IMR-90 (cell line): ENCODE data around the gene LENG9. TPM values are rescaled to one million over a fixed set of nuclear protein-coding genes. Genes with fewer than 3 reads are reported as not detected.

Experiments
- ATAC-seq: fragments of 200-7000 bp; cut with Tn5 transposase; 2 replicates; pipeline ENCODE4 v1.9.1; 2020; ENCODE audit warnings: low read depth, mild to moderate bottlenecking, moderate library complexity
- BruUV-seq: library from RNA; stranded (reverse); fragments of 400-500 nt; replicated peaks from 2 replicates; lab custom pipeline; 2021; lab: Mats Ljungman, UMichigan
- CTCF ChIA-PET: fragments of 300-600 bp; formaldehyde crosslinking; extraction: SDS; loops from one replicate; lab custom pipeline; 2021; ENCODE audit warnings: antibody characterized with exemption; lab: Yijun Ruan, JAX
- POLR2A ChIA-PET: fragments of 300-600 bp; sonication (Branson Sonifier 250); formaldehyde crosslinking; loops from one replicate; lab custom pipeline; 2022; ENCODE audit warnings: antibody characterized with exemption; ENCODE audit not compliant: unreplicated experiment; lab: Charles Lee
- DNase-seq: peaks from one replicate; pipeline ENCODE4 v3.0.0; 2013
- H2AFZ ChIP-seq: replicated peaks from 2 replicates; pipeline ENCODE3; 2013; ENCODE audit warnings: low read length, mild to moderate bottlenecking; ENCODE audit not compliant: poor library complexity
- H2AK5ac ChIP-seq: 2 replicates; pipeline ENCODE4 v1.6.1; 2013; ENCODE audit warnings: low read depth, low read length, inconsistent platforms
- H2AK9ac ChIP-seq: replicated peaks from 2 replicates; pipeline ENCODE3; 2013; ENCODE audit warnings: mild to moderate bottlenecking, low read depth, low read length, moderate library complexity; ENCODE audit not compliant: poor library complexity
- H2BK120ac ChIP-seq: 2 replicates; pipeline ENCODE4 v1.6.1; 2013; ENCODE audit warnings: low read depth, low read length, inconsistent platforms
- H2BK15ac ChIP-seq: 3 replicates; pipeline ENCODE4 v1.6.1; 2013; ENCODE audit warnings: low read depth, low read length, inconsistent platforms
- H2BK20ac ChIP-seq: 2 replicates; pipeline ENCODE4 v1.6.1; 2013; ENCODE audit warnings: low read depth, mild to moderate bottlenecking, inconsistent platforms, low read length, moderate library complexity
- H2BK5ac ChIP-seq: 2 replicates; pipeline ENCODE4 v1.6.1; 2013; ENCODE audit warnings: mild to moderate bottlenecking, low read depth, low read length, inconsistent platforms; ENCODE audit not compliant: poor library complexity, severe bottlenecking
- H3K14ac ChIP-seq: replicated peaks from 2 replicates; pipeline ENCODE4 v1.6.1; 2013; ENCODE audit warnings: low read depth, low read length, inconsistent platforms
- H3K18ac ChIP-seq: 2 replicates; pipeline ENCODE4 v1.6.1; 2013; ENCODE audit warnings: low read depth, low read length, control low read depth
- H3K23ac ChIP-seq: 2 replicates; pipeline ENCODE4 v1.6.1; 2013; ENCODE audit warnings: low read depth, low read length, inconsistent platforms
- H3K27ac ChIP-seq: 2 replicates; pipeline ENCODE4 v1.5.1; 2013; ENCODE audit warnings: mild to moderate bottlenecking, control low read depth, low read length; ENCODE audit not compliant: insufficient read depth
- H3K27me3 ChIP-seq: 2 replicates; pipeline ENCODE4 v1.6.1; 2013; ENCODE audit warnings: low read length; ENCODE audit not compliant: control insufficient read depth, insufficient read depth
- H3K36me3 ChIP-seq: 2 replicates; pipeline ENCODE4 v1.6.1; 2013; ENCODE audit warnings: low read length, mixed read lengths; ENCODE audit not compliant: control insufficient read depth, insufficient read depth
- H3K4ac ChIP-seq: 2 replicates; pipeline ENCODE4 v1.6.1; 2013; ENCODE audit warnings: low read depth, low read length, inconsistent platforms
- H3K4me1 ChIP-seq: 2 replicates; pipeline ENCODE4 v1.6.1; 2013; ENCODE audit warnings: low read length, mixed read lengths; ENCODE audit not compliant: control insufficient read depth, insufficient read depth
- H3K4me2 ChIP-seq: 2 replicates; pipeline ENCODE4 v1.6.1; 2013; ENCODE audit warnings: low read depth, mild to moderate bottlenecking, control low read depth, low read length, moderate library complexity
- H3K4me3 ChIP-seq: 2 replicates; pipeline ENCODE4 v1.5.1; 2013; ENCODE audit warnings: low read depth, mild to moderate bottlenecking, control low read depth, low read length, moderate library complexity; ENCODE audit not compliant: insufficient read depth
- H3K56ac ChIP-seq: 2 replicates; pipeline ENCODE4 v1.6.1; 2013; ENCODE audit warnings: low read length, inconsistent platforms; ENCODE audit not compliant: insufficient read depth; ENCODE audit errors: extremely low read depth
- H3K79me1 ChIP-seq, 2 experiments: 2 replicates each; pipeline ENCODE4 v1.6.1; 2013; ENCODE audit warnings: low read length in 2 of 2, inconsistent platforms in 1 of 2, low read depth in 1 of 2
- H3K9ac ChIP-seq: 2 replicates; pipeline ENCODE4 v1.6.1; 2013; ENCODE audit warnings: low read depth, low read length, control low read depth
- H3K9me1 ChIP-seq: 2 replicates; pipeline ENCODE4 v1.6.1; 2013; ENCODE audit warnings: low read length, inconsistent platforms; ENCODE audit not compliant: insufficient read depth
- H3K9me3 ChIP-seq: 2 replicates; pipeline ENCODE4 v1.6.1; 2013; ENCODE audit warnings: low read length; ENCODE audit not compliant: control insufficient read depth, insufficient read depth
- H4K20me1 ChIP-seq: 2 replicates; pipeline ENCODE4 v1.6.1; 2013; ENCODE audit warnings: low read length, inconsistent platforms; ENCODE audit not compliant: insufficient read depth
- H4K5ac ChIP-seq: 2 replicates; pipeline ENCODE4 v1.6.1; 2013; ENCODE audit warnings: mild to moderate bottlenecking, low read depth, low read length, control low read depth
- H4K8ac ChIP-seq, 2 experiments: 2 replicates each; pipeline ENCODE4 v1.6.1; 2013; ENCODE audit warnings: low read depth in 2 of 2, low read length in 2 of 2, control low read depth in 1 of 2, inconsistent platforms in 1 of 2
- H4K91ac ChIP-seq: 2 replicates; pipeline ENCODE4 v1.6.1; 2013; ENCODE audit warnings: low read depth, low read length, inconsistent platforms; ENCODE audit not compliant: insufficient read depth
- BHLHE40 ChIP-seq: fragments of 150-350 bp; IDR thresholded peaks from 2 replicates; pipeline ENCODE4 v1.6.1; 2016; ENCODE audit warnings: mild to moderate bottlenecking, low read depth, low read length
- CEBPB ChIP-seq: IDR thresholded peaks from 2 replicates; pipeline ENCODE4 v1.6.1; 2012; ENCODE audit warnings: low read depth, low read length, improper control_type of control experiment
- CHD1 ChIP-seq: IDR thresholded peaks from 2 replicates; pipeline ENCODE4 v1.6.1; 2012; ENCODE audit warnings: low read depth, low read length, improper control_type of control experiment
- CTCF ChIP-seq: conservative IDR thresholded peaks from 2 replicates; pipeline ENCODE4 v1.5.1; 2012; ENCODE audit warnings: mild to moderate bottlenecking, low read depth, low read length, improper control_type of control experiment
- ELK1 ChIP-seq: fragments of 150-350 bp; IDR thresholded peaks from 2 replicates; pipeline ENCODE4 v1.6.1; 2016; ENCODE audit warnings: low read depth, mild to moderate bottlenecking, low read length, moderate library complexity, borderline replicate concordance
- FOS ChIP-seq: fragments of 150-350 bp; IDR thresholded peaks from 2 replicates; pipeline ENCODE4 v1.6.1; 2016; ENCODE audit warnings: low read depth, low read length
- MAFK ChIP-seq: IDR thresholded peaks from 2 replicates; pipeline ENCODE4 v1.6.1; 2012; ENCODE audit warnings: low read depth, low read length, improper control_type of control experiment
- MAZ ChIP-seq: IDR thresholded peaks from 2 replicates; pipeline ENCODE4 v1.6.1; 2012; ENCODE audit warnings: low read depth, mild to moderate bottlenecking, low read length, improper control_type of control experiment, moderate library complexity, borderline replicate concordance
- MXI1 ChIP-seq: IDR thresholded peaks from 2 replicates; pipeline ENCODE4 v1.6.1; 2012; ENCODE audit warnings: low read depth, mild to moderate bottlenecking, low read length, moderate library complexity, borderline replicate concordance
- NFE2L2 ChIP-seq: fragments of 150-350 bp; IDR thresholded peaks from 2 replicates; pipeline ENCODE4 v1.6.1; 2016; ENCODE audit warnings: low read depth, mild to moderate bottlenecking, low read length
- POLR2A ChIP-seq: IDR thresholded peaks from 2 replicates; pipeline ENCODE4 v1.6.1; 2012; ENCODE audit warnings: mild to moderate bottlenecking, low read depth, low read length
- RAD21 ChIP-seq: IDR thresholded peaks from 2 replicates; pipeline ENCODE4 v1.6.1; 2012; ENCODE audit warnings: low read length, improper control_type of control experiment
- RCOR1 ChIP-seq: IDR thresholded peaks from 2 replicates; pipeline ENCODE4 v1.6.1; 2012; ENCODE audit warnings: mild to moderate bottlenecking, low read length, improper control_type of control experiment; ENCODE audit not compliant: insufficient replicate concordance
- RFX5 ChIP-seq: IDR thresholded peaks from 2 replicates; pipeline ENCODE4 v1.8.0; 2012; ENCODE audit warnings: low read depth, mild to moderate bottlenecking, low read length, moderate library complexity
- SMC3 ChIP-seq: fragments of 150-350 bp; IDR thresholded peaks from 2 replicates; pipeline ENCODE4 v1.6.1; 2016; ENCODE audit warnings: low read depth, mild to moderate bottlenecking, antibody characterized with exemption, low read length, moderate library complexity
- USF2 ChIP-seq: fragments of 150-350 bp; IDR thresholded peaks from 2 replicates; pipeline ENCODE4 v1.6.1; 2017; ENCODE audit warnings: mild to moderate bottlenecking, antibody characterized with exemption, low read length, low read depth
- WGBS, 2 experiments: methylation state at CpG; one replicate each; pipeline versions ENCODE4 v1.1.5 to v1.1.7; 2013; ENCODE audit warnings: missing lambda C conversion rate in 2 of 2; ENCODE audit not compliant: insufficient read length in 1 of 2; ENCODE audit errors: extremely low coverage in 2 of 2; 5-methylcytosine and 5-hydroxymethylcytosine counted together
- dilution Hi-C: fragments of 300-500 bp; cut with HindIII; formaldehyde crosslinking; loops from one replicate; pipeline ENCODE4 v1.14.3; 2018; ENCODE audit warnings: low sequenced_read_pairs; ENCODE audit not compliant: unreplicated experiment
- in situ Hi-C: fragments of 300-500 bp; cut with MboI; formaldehyde crosslinking; loops from 3 replicates; pipeline ENCODE4 v1.14.3; 2019; ENCODE audit warnings: low sequenced_read_pairs, inconsistent platforms, mixed read lengths
- intact Hi-C: fragments of 100-400 bp; cut with micrococcal nuclease; formaldehyde crosslinking; loops from 2 replicates; pipeline ENCODE4 v1.10.0; 2022
- polyA plus RNA-seq, 3 experiments: library from polyadenylated mRNA; depleted of rRNA; stranded (reverse); fragments of >200 nt; gene quantifications; 2 replicates each; pipeline ENCODE4 v1.2.3, GENCODE V29; 2012; ENCODE audit warnings: low replicate concordance in 1 of 3
- total RNA-seq: library from RNA; depleted of rRNA; stranded (reverse); fragments of >200 nt; gene quantifications from 2 replicates; pipeline ENCODE4 v1.2.3, GENCODE V29; 2012

Gene LENG9
- total and polyA plus RNA-seq, 2 of the 4 experiments (the other 2 are of a cell fraction) = 0.94 to 1.1 TPM

GRCh38 chr19:54420383-54421168 is 43.0 kb downstream of the LENG9 start:
- Histone ChIP-seq H3K27ac (no peak overlapping the region), H3K79me1 (no peaks in the 10 kb centered on the region), H3K4me1 (no peaks in the 10 kb centered on the region), H3K23ac (no peak overlapping the region), H2BK20ac (no peak overlapping the region), H3K14ac (no peak overlapping the region), H3K4ac (no peak overlapping the region), H3K36me3 (no peaks in the 10 kb centered on the region), H4K8ac (no peak overlapping the region), H3K18ac (no peak overlapping the region), H2AK9ac (no peak overlapping the region), H3K56ac (no peak overlapping the region), H2BK5ac (no peak overlapping the region), H2BK120ac (no peak overlapping the region), H3K9me3 (no peaks in the 10 kb centered on the region), H3K4me3 (no peak overlapping the region), H3K4me2 (no peak overlapping the region), H4K5ac (no peak overlapping the region), H2AFZ (no peak overlapping the region), H3K27me3 (peaks cover 30% of the 10 kb centered on the region), H4K91ac (no peak overlapping the region), H2BK15ac (no peak overlapping the region), H4K20me1 (no peaks in the 10 kb centered on the region), H2AK5ac (no peak overlapping the region), H3K9ac (no peak overlapping the region), H3K9me1 (peaks cover 3% of the 10 kb centered on the region; the same call in 1 of the 2 replicates)
- WGBS, 2 experiments = no CpG with 5 or more reads among the region's 37 CpGs
- dilution Hi-C loops (no loop called here), in situ Hi-C loops (no loop called here), intact Hi-C loops (no loop called here)
- TF ChIP-seq RCOR1 (no peak), CHD1 (no peak), POLR2A (no peak), RFX5 (no peak), MXI1 (no peak), CEBPB (no peak), RAD21 (no peak), USF2 (no peak), MAFK (no peak), ELK1 (no peak), CTCF (no peak), SMC3 (no peak), NFE2L2 (no peak), BHLHE40 (no peak), FOS (no peak), MAZ (no peak)
- BruUV-seq = no TSS peak
- DNase-seq (no peak), ATAC-seq (peak; percentile 15)
- ChIA-PET POLR2A (no interaction called here), CTCF (no interaction called here)
